Measurements from ENCODE around the gene PCNX1.

GRCh38 chr14:71119075-71119474 lies 211.8 kb downstream of the PCNX1 start:
- TF ChIP-seq CTCF (IDR thresholded peaks at IDR 0.05; ENCODE audit: low read depth, low read length, poor library complexity, severe bottlenecking) = no peak
- TF ChIP-seq EZH2phosphoT487 (IDR thresholded peaks at IDR 0.05; ENCODE audit: borderline replicate concordance, low read length) = no peak

Data from DOHH2 (cell line).